ENCODE data around the gene SMIM22. TPM values are rescaled to one million over a fixed set of nuclear protein-coding genes. Genes with fewer than 3 reads are reported as not detected.
"Not testable (repeated sequence)": the region's sequence is repeated elsewhere in the genome, so short reads cannot be mapped to it uniquely, and the experiment has no call there.

Gene SMIM22
- polyA plus RNA-seq, 1 donor, result not detected

GRCh38 chr16:4769306-4769638 lies 25.9 kb upstream of the SMIM22 start:
- no peak for DNase-seq

GRCh38 chr16:4771646-4772045 lies 23.5 kb upstream of the SMIM22 start:
- DNase-seq, result no peak

- no peak for DNase-seq
Measured at GRCh38 chr16:4772351-4772750, 22.8 kb upstream of the SMIM22 start.

GRCh38 chr16:4775005-4775404 lies 20.2 kb upstream of the SMIM22 start:
- no peak for DNase-seq

- no peak for DNase-seq
Measured at GRCh38 chr16:4776141-4776705, 18.9 kb upstream of the SMIM22 start.

- no peak for DNase-seq
Measured at GRCh38 chr16:4777339-4778049, 17.7 kb upstream of the SMIM22 start.

GRCh38 chr16:4778050-4778392 lies 17.1 kb upstream of the SMIM22 start:
- no peak for DNase-seq

GRCh38 chr16:4780235-4780634 lies 14.9 kb upstream of the SMIM22 start:
- DNase-seq, result no peak

- no peak for DNase-seq
Measured at GRCh38 chr16:4783251-4783950, 11.8 kb upstream of the SMIM22 start.

GRCh38 chr16:4783951-4784336 lies 11.2 kb upstream of the SMIM22 start:
- no peak for DNase-seq

GRCh38 chr16:4784444-4784987 lies 10.7 kb upstream of the SMIM22 start:
- not testable (repeated sequence) for DNase-seq

GRCh38 chr16:4785758-4786433 lies 9.3 kb upstream of the SMIM22 start:
- no peak for DNase-seq

GRCh38 chr16:4787068-4787467 lies 8.1 kb upstream of the SMIM22 start:
- no peak for DNase-seq

- DNase-seq, result no peak
Measured at GRCh38 chr16:4787627-4788482, 7.3 kb upstream of the SMIM22 start, which contains the start of gene SEPTIN12. Gene SEPTIN12 (minus strand): TSS chr16:4788345. CDS start chr16:4787645, 700 bp downstream.

GRCh38 chr16:4788489-4788889 lies 6.7 kb upstream of the SMIM22 start:
- DNase-seq, result no peak

- no peak for DNase-seq
Measured at GRCh38 chr16:4788910-4789309, 6.3 kb upstream of the SMIM22 start.

GRCh38 chr16:4790261-4790660 lies 4.9 kb upstream of the SMIM22 start:
- no peak for DNase-seq

- DNase-seq, result no peak
Measured at GRCh38 chr16:4790871-4791270, 4.3 kb upstream of the SMIM22 start.

GRCh38 chr16:4792951-4793513 lies 2.1 kb upstream of the SMIM22 start:
- no peak for DNase-seq

GRCh38 chr16:4795828-4796572 lies 831 bp downstream of the SMIM22 start:
- DNase-seq, result no peak
